SU-DHL-6 (cell line): Measurements from ENCODE around the gene NDUFV1.
A peak's percentile ranks its signal among the peaks of the same experiment; 100 is the strongest.

ENCODE experiments used
- CTCF ChIP-seq: fragments of 200-600 bp; sonication (generic); IDR thresholded peaks from one replicate; pipeline ENCODE4 v1.5.1; 2017; ENCODE audit warnings: antibody characterized with exemption, mild to moderate bottlenecking, low read length, moderate library complexity; ENCODE audit not compliant: insufficient read depth, poor library complexity, severe bottlenecking
- EZH2phosphoT487 ChIP-seq: fragments of 200-600 bp; sonication (generic), shearing (Covaris generic); conservative IDR thresholded peaks from 2 replicates; pipeline ENCODE4 v1.6.1; 2018; ENCODE audit warnings: mild to moderate bottlenecking, antibody characterized with exemption, low read length, moderate library complexity, mixed read lengths

DNA sequence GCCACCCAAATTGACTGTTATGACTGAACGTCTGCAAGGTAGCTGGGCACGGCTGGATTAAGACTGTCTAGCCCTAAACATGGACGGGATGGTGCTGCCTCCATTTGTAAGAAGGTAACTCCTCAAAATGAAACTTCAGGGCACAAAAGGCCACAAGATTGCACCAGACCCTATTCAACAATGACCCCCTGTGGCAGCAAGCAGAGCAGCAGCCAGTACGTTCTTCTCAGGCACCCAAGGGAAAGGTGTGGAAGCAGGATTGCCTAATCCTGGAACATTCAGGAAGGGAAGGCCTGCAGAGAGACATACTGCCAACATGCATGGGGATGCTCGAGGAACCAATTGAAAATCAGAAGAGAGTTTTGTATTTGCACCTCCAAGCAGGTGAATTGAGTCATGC is 37.3 kb downstream of the NDUFV1 start:
- TF ChIP-seq CTCF: peak; percentile 39
- TF ChIP-seq EZH2phosphoT487: no peak
